IPS-11a (cell line): ENCODE measurements around the gene SNAP91.
"Not testable (repeated sequence)": the region's sequence is repeated elsewhere in the genome, so short reads cannot be mapped to it uniquely, and the experiment has no call there.

Experiments used
- H3K4me3 ChIP-seq: one replicate; pipeline ENCODE4 v1.5.1; 2013; ENCODE audit warnings: low read depth, low read length, control low read depth

The SNAP91 gene

GRCh38 chr6:83633609-83634008 lies 75.3 kb downstream of the SNAP91 start:
- H3K4me3 ChIP-seq: no peak overlapping the region

- no peak overlapping the region for H3K4me3 ChIP-seq
Observed at GRCh38 chr6:83633149-83633548, 75.8 kb downstream of the SNAP91 start.

GRCh38 chr6:83629908-83630307 lies 79.0 kb downstream of the SNAP91 start:
- not testable (repeated sequence) for H3K4me3 ChIP-seq

GRCh38 chr6:83615025-83615999 lies 93.6 kb downstream of the SNAP91 start:
- no peak overlapping the region for H3K4me3 ChIP-seq

GRCh38 chr6:83613378-83613777 lies 95.5 kb downstream of the SNAP91 start:
- H3K4me3 ChIP-seq: no peak overlapping the region

GRCh38 chr6:83609248-83609647 lies 99.7 kb downstream of the SNAP91 start:
- no peak overlapping the region for H3K4me3 ChIP-seq

GRCh38 chr6:83605517-83605916 lies 103.4 kb downstream of the SNAP91 start:
- no peak overlapping the region for H3K4me3 ChIP-seq

GRCh38 chr6:83603551-83603950 lies 105.3 kb downstream of the SNAP91 start:
- H3K4me3 ChIP-seq: no peak overlapping the region

- H3K4me3 ChIP-seq: no peak overlapping the region
Observed at GRCh38 chr6:83601119-83601518, 107.8 kb downstream of the SNAP91 start.

GRCh38 chr6:83600459-83600858 lies 108.4 kb downstream of the SNAP91 start:
- H3K4me3 ChIP-seq: no peak overlapping the region

- H3K4me3 ChIP-seq: no peak overlapping the region
Observed at GRCh38 chr6:83597511-83597910, 111.4 kb downstream of the SNAP91 start.

- H3K4me3 ChIP-seq: no peak overlapping the region
Observed at GRCh38 chr6:83597051-83597450, 111.8 kb downstream of the SNAP91 start.

- H3K4me3 ChIP-seq: no peak overlapping the region
Observed at GRCh38 chr6:83594941-83595340, 114.0 kb downstream of the SNAP91 start.

- H3K4me3 ChIP-seq: no peak overlapping the region
Observed at GRCh38 chr6:83593395-83593785, 115.5 kb downstream of the SNAP91 start.

- no peak overlapping the region for H3K4me3 ChIP-seq
Observed at GRCh38 chr6:83592770-83593394, 116.0 kb downstream of the SNAP91 start.

GRCh38 chr6:83590416-83590815 lies 118.5 kb downstream of the SNAP91 start:
- no peak overlapping the region for H3K4me3 ChIP-seq

- no peak overlapping the region for H3K4me3 ChIP-seq
Observed at GRCh38 chr6:83589076-83589475, 119.8 kb downstream of the SNAP91 start.

GRCh38 chr6:83578057-83578456 lies 130.8 kb downstream of the SNAP91 start:
- no peak overlapping the region for H3K4me3 ChIP-seq

GRCh38 chr6:83574783-83575182 lies 134.1 kb downstream of the SNAP91 start:
- H3K4me3 ChIP-seq: no peak overlapping the region

GRCh38 chr6:83571663-83572185 lies 137.2 kb downstream of the SNAP91 start:
- not testable (repeated sequence) for H3K4me3 ChIP-seq

GRCh38 chr6:83558975-83559374 lies 149.9 kb downstream of the SNAP91 start:
- no peak overlapping the region for H3K4me3 ChIP-seq

- H3K4me3 ChIP-seq: no peak overlapping the region
Observed at GRCh38 chr6:83556871-83557270, 152.0 kb downstream of the SNAP91 start.
